ENCODE results near the gene CD109. TPM values are rescaled to one million over a fixed set of nuclear protein-coding genes. Genes with fewer than 3 reads are reported as not detected.

CD109 gene
- total RNA-seq, 3 donors from 2014 or later: 10.2 to 16.8 (median 13.3) TPM

GRCh38 chr6:73691512-73691911, 4.5 kb upstream of the CD109 start:
- intact Hi-C loops (cut with DNase I; ENCODE audit: low total_unique reads): no loop called here
- TF ChIP-seq CTCF (IDR thresholded peaks at IDR 0.05) (no peak), POLR2AphosphoS5 (IDR thresholded peaks at IDR 0.05) (no peak), POLR2A (IDR thresholded peaks at IDR 0.05) (no peak)
- Histone ChIP-seq H3K4me3 (no peak overlapping the region), H3K27me3 (no peaks in the 10 kb centered on the region), H3K9me3 (no peaks in the 10 kb centered on the region), H3K4me1 (no peaks in the 10 kb centered on the region), H3K27ac (no peak overlapping the region), H3K36me3 (no peaks in the 10 kb centered on the region)
- no peak for DNase-seq (ENCODE audit: low spot score in 2 of 2)

GRCh38 chr6:73694711-73695411, 1.1 kb upstream of the CD109 start:
- no peaks in the 10 kb centered on the region for H3K4me1 ChIP-seq
- peak overlapping the region in 1 of 2 donors; percentile 33 for H3K27ac ChIP-seq
- peak overlapping the region; percentile 64 to 82 (median 65) for H3K4me3 ChIP-seq
- no peaks in the 10 kb centered on the region for H3K9me3 ChIP-seq
- no peaks in the 10 kb centered on the region for H3K36me3 ChIP-seq
- DNase-seq (ENCODE audit: low spot score in 2 of 2): no peak
- no peak for TF ChIP-seq POLR2A (IDR thresholded peaks at IDR 0.05)
- TF ChIP-seq CTCF (IDR thresholded peaks at IDR 0.05): no peak
- TF ChIP-seq POLR2AphosphoS5 (IDR thresholded peaks at IDR 0.05): no peak
- no peaks in the 10 kb centered on the region for H3K27me3 ChIP-seq
- intact Hi-C loops (cut with DNase I; ENCODE audit: low total_unique reads): no loop called here

GRCh38 chr6:73696966-73697655, 1.1 kb downstream of the CD109 start:
- Histone ChIP-seq H3K36me3 (no peaks in the 10 kb centered on the region), H3K9me3 (no peaks in the 10 kb centered on the region), H3K4me3 (peak overlapping the region in 2 of 3 donors; percentile 64 to 82), H3K27me3 (no peaks in the 10 kb centered on the region), H3K4me1 (no peaks in the 10 kb centered on the region), H3K27ac (no peak overlapping the region)
- DNase-seq (ENCODE audit: low spot score in 2 of 2): no peak
- TF ChIP-seq POLR2AphosphoS5 (IDR thresholded peaks at IDR 0.05) (no peak), CTCF (IDR thresholded peaks at IDR 0.05) (no peak), POLR2A (IDR thresholded peaks at IDR 0.05) (no peak)
- intact Hi-C loops (cut with DNase I; ENCODE audit: low total_unique reads): no loop called here

GRCh38 chr6:73699676-73700459, 3.9 kb downstream of the CD109 start:
- Histone ChIP-seq H3K27ac (no peak overlapping the region), H3K4me1 (no peaks in the 10 kb centered on the region), H3K27me3 (no peaks in the 10 kb centered on the region), H3K36me3 (no peaks in the 10 kb centered on the region), H3K9me3 (no peaks in the 10 kb centered on the region), H3K4me3 (no peak overlapping the region)
- TF ChIP-seq CTCF (IDR thresholded peaks at IDR 0.05) (no peak), POLR2AphosphoS5 (IDR thresholded peaks at IDR 0.05) (no peak), POLR2A (IDR thresholded peaks at IDR 0.05) (no peak)
- intact Hi-C loops (cut with DNase I; ENCODE audit: low total_unique reads): no loop called here
- DNase-seq (ENCODE audit: low spot score in 2 of 2): no peak
